Measurements from ENCODE around the gene IFITM5.
A peak's percentile ranks its signal among the peaks of the same experiment; 100 is the strongest.

IFITM5 gene

GRCh38 chr11:257766-258493 is 41.4 kb downstream of the IFITM5 start:
- DNase-seq = no peak

DNA sequence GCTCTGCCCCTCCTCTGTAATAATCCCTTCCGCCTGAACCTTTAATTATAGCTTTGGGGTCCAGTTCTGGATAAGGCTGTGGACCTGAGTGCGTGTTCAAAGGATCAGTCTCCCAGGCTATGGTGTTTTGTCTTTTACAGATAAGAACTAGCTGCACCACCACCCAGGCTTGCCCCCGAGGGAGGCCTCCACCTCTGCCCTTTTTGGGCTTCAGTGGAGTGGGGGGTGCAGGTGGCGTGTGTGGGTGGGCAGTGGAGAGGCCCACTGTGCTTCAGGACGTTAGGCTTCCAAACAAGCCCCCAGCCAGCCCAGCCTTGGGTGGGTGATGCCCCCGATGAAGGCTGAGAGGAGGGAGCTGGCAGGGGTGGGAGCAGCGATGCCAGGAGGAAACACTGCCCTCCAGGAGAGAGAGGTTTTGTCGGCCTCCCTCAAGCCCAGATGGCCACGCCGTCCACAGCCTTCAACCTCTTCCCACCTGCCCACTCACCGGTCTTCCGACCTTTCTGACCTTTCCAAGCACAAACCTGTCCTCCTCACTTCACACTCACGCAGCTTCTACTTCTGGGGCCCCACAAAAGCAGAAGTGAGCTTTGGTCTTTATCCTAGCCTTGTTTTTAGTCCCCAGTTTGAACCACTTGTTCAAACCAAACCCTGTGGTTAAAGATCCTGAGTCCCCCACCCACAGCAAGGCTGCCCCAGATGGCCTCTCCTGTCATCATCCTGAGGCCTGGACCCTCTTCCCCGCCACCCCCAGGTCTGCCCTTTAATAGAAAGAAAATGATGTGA is 42.2 kb downstream of the IFITM5 start:
- no peak for DNase-seq

GRCh38 chr11:255816-256215 is 43.5 kb downstream of the IFITM5 start:
- no peak for DNase-seq

- no peak for DNase-seq
These were observed 44.1 kb downstream of the IFITM5 start for GRCh38 chr11:255176-255575.

GRCh38 chr11:253886-254270 is 45.4 kb downstream of the IFITM5 start:
- no peak for DNase-seq

DNA sequence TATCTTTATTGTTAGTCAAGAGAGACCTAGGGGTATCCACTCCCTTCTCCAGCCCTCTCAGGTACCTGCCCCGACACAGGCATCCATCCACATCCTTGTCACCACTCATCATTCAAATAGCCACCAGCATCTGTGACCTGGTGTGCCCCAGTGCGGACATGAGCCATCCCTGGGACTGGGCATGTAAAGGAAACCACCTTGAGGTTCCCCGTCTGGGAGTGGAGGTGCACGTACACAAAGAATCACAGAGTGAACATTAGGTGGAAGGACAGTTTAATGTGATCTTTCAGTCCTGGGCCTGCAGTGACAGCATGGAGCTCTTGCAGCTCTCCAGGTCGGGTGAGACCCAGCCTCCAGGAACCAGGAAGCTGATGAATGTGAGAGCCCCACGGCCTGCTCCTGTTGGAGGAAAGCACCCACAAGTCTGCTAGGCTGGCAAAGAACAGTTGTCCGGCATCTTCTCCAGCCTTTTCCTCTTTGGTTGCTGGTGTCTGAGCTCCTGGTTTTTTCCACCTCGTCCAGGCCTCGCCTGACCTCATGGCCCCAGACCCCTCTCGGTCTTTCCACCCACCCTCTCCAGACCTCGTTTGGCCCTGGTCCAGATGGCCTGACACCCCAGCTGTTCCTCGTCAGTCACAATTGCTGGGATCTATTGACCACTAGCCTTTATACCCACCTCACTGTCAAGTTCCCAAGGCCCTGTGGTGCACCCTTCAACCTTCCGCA is 46.0 kb downstream of the IFITM5 start:
- no peak for DNase-seq

DNA sequence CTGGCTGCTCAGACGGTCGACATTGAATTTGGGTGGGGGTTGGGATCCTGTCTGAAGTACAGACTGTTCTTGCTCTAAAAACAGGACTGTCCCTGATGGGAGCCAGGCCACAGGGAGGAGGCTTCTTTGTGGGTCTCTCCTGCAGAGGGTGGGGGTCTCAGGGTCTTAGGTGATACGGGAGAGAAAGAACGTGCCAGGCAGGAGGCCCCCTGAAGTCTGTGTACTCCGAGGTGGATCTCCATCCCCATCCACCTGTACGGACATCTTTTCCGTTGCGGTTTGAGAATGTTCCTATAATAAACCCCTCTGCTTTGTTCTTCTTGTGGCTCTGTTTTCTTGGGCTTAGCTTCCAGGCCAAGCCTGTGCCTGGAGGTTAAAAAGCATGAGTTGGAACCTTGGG is 46.7 kb downstream of the IFITM5 start:
- no peak for DNase-seq

GRCh38 chr11:251550-251949 is 47.8 kb downstream of the IFITM5 start:
- DNase-seq = no peak

DNA sequence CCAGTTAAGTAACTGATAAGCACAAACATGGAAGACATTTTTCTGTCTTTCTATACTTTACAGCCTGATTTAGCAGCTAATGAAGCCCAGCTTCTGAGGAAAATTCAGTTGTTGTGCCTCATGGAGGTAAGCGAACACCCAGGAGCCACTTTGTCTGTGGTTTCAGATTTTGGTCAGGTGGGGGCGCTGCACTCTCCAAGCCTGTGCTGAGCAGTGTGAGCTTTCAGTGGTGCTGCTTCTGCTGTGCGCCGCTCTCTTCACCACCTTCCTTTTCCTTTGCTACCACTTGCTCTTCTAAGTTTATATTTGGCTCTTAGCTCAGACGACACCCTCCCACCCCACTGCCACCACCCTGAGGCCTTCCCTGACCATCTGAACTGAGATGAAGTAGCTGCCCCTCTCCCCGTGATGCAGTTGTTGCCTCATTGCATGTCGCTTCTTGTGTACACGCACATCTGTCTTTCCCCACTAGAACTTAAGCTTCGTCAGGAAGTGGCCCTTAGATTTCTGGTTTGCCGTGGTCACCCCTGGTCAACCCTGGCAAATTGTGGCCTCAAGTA is 48.5 kb downstream of the IFITM5 start:
- DNase-seq = peak; percentile 59

DNA sequence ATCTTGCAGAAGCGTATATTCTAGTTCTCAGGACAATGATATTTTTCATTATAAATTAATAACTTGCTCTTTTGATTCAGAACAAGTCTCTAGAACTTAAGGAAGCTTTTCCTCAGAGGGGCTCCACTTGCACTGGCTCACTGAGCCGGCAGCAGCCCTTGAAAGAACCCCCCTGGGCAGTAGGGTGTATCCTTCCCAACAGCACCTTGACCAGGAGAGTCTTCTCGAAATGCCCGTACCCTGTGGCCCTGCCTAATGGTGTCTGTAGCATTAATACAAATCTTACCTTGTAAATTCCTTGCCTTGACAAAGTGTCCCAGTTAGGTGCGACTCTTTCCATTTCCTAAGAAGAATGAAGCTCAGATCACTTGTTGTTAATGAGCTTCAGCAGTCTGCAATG is 49.1 kb downstream of the IFITM5 start:
- DNase-seq = no peak

DNA sequence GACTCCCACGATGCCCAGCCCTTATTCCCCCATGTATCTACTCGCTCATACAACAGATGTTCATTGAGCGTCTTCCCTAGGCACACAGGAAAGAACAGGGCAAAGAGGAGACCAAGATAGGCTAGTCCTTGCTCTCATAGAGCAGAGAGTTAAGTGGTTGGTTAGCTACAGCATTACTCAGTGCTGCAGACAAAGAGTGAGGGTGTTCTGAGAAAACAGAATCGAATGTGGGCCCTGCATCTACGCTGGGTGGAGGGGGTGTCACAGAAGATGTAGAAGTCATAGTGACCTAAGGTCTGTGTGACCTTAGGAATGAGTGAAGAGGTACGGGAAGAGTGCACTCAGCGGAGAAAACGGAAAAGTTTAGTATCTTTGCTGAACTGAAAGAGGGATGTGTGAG is 50.3 kb downstream of the IFITM5 start:
- DNase-seq = no peak

Measured in right hindlimb (tissue), 1 donor.